Neutrophil (primary cell): Measurements from ENCODE around the gene TMEM101.
A peak's percentile ranks its signal among the peaks of the same experiment; 100 is the strongest.

Experiments used
- H3K27ac ChIP-seq: fragments of 200-600 bp; sonication (generic); 2 replicates; pipeline ENCODE4 v1.5.1; 2016; ENCODE audit warnings: mild to moderate bottlenecking, moderate library complexity
- H3K27me3 ChIP-seq: fragments of 200-600 bp; sonication (generic); 2 replicates; pipeline ENCODE4 v1.6.0; 2016; ENCODE audit warnings: mild to moderate bottlenecking
- H3K36me3 ChIP-seq: fragments of 200-600 bp; sonication (generic); 2 replicates; pipeline ENCODE4 v1.5.1; 2017
- H3K4me1 ChIP-seq, 2 experiments: fragments of 200-600 bp in 1 of 2; sonication (generic) in 1 of 2; 1 replicate in 1 of 2; 2 replicates in 1 of 2; pipeline versions ENCODE4 v1.5.1 to v1.6.1; 2013 to 2016; ENCODE audit warnings: low read depth in 1 of 2, low read length in 1 of 2, mild to moderate bottlenecking in 1 of 2, moderate library complexity in 1 of 2; ENCODE audit not compliant: control insufficient read depth in 1 of 2, insufficient read depth in 1 of 2
- H3K4me3 ChIP-seq, 2 experiments: fragments of 200-600 bp in 1 of 2; sonication (generic) in 1 of 2; 1 replicate in 1 of 2; 2 replicates in 1 of 2; pipeline ENCODE4 v1.5.1; 2013 to 2016; ENCODE audit warnings: low read depth in 1 of 2, low read length in 1 of 2, mild to moderate bottlenecking in 1 of 2, moderate library complexity in 1 of 2
- H3K9me3 ChIP-seq: fragments of 200-600 bp; sonication (generic); 2 replicates; pipeline ENCODE4 v1.5.1; 2016
- CTCF ChIP-seq: fragments of 200-600 bp; sonication (generic); IDR thresholded peaks from 2 replicates; pipeline ENCODE4 v1.5.1; 2016; ENCODE audit warnings: antibody characterized with exemption

The TMEM101 gene

DNA sequence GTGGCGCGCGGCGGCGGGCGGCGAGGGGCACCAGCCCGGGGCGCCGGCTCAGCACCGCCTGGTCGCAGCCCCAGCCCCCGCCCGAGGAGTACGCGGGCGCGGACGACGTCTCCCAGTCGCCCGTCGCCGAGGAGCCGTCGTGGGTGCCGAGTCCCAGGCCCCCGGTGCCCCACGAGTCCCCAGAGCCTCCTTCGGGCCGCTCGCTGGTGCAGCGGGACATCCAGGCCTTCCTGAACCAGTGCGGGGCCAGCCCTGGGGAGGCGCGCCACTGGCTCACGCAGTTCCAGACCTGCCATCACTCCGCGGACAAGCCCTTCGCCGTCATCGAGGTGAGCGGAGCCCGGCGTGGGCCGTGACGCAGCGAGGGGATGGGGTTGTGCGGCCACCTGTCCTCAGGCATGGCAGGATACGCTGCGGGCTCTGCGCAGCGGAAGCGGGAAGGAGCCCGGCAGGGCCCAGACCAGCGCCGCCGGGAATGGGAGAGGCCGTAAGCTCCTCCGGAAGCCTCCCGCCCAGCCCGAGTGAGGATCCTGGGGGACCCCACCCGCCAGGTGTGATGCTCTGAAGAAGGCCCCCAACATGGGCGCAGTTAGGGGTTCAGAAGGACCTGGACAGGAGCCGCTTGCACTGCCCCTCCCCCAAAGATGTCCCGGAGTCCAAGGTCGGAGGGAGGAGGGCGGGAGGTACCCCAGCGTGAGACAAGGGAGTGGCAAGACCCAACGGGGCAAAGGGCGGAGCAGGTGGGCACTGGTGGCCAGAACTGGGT, 9.8 kb downstream of the TMEM101 start:
- peaks cover 31 to 32% of the 10 kb centered on the region in 2 experiments for H3K4me1 ChIP-seq
- no peaks in the 10 kb centered on the region for H3K36me3 ChIP-seq
- H3K27ac ChIP-seq = no peak overlapping the region
- no peaks in the 10 kb centered on the region for H3K27me3 ChIP-seq
- no peaks in the 10 kb centered on the region for H3K9me3 ChIP-seq
- H3K4me3 ChIP-seq = peak overlapping the region; percentile 90 to 94
- TF ChIP-seq CTCF = no peak

- no peak for TF ChIP-seq CTCF
- Histone ChIP-seq H3K27me3 (no peaks in the 10 kb centered on the region), H3K4me3 (peak within 1 kb of the TSS; percentile 90 to 94), H3K4me1 (peaks cover 31 to 32% of the 10 kb centered on the region in 2 experiments), H3K27ac (no peak within 1 kb of the TSS), H3K9me3 (no peaks in the 10 kb centered on the region), H3K36me3 (no peaks in the 10 kb centered on the region)
These were observed 10.5 kb downstream of the TMEM101 start, which contains the start of gene NAGS for GRCh38 chr17:44004077-44004760. NAGS (plus strand) TSS chr17:44004622; CDS start chr17:44004664, 42 bp downstream.

GRCh38 chr17:44002141-44002848, 12.5 kb downstream of the TMEM101 start:
- Histone ChIP-seq H3K4me1 (peaks cover 22 to 24% of the 10 kb centered on the region in 2 experiments), H3K9me3 (no peaks in the 10 kb centered on the region), H3K27me3 (no peaks in the 10 kb centered on the region), H3K36me3 (no peaks in the 10 kb centered on the region), H3K27ac (no peak overlapping the region), H3K4me3 (no peak overlapping the region)
- no peak for TF ChIP-seq CTCF

DNA sequence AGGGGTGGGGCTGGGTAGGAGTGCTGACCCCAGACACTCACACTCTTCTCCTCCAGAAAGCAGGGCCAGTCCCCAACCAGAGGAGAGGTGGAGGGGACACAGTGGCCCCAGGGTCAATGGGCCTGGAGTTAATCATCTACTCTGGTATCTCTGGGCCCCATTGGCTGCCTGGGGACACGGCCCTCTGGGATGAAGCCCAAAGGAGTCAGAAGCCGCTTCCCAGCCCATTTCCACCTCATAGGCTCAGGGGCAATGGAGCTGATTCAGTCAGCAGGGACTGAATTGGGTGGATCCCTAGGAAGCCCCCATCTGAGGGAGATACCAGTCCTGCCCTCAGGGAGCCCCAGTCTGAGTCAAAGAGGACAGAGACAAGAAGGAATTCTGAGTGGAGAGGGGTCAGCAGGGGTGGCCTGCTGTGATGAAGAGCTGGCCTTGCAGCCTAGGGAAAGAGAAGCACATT, 13.3 kb downstream of the TMEM101 start:
- H3K4me3 ChIP-seq = no peak overlapping the region
- TF ChIP-seq CTCF = no peak
- H3K27me3 ChIP-seq = no peaks in the 10 kb centered on the region
- H3K36me3 ChIP-seq = no peaks in the 10 kb centered on the region
- no peaks in the 10 kb centered on the region for H3K9me3 ChIP-seq
- peaks cover 18 to 19% of the 10 kb centered on the region in 2 experiments for H3K4me1 ChIP-seq
- no peak overlapping the region for H3K27ac ChIP-seq

DNA sequence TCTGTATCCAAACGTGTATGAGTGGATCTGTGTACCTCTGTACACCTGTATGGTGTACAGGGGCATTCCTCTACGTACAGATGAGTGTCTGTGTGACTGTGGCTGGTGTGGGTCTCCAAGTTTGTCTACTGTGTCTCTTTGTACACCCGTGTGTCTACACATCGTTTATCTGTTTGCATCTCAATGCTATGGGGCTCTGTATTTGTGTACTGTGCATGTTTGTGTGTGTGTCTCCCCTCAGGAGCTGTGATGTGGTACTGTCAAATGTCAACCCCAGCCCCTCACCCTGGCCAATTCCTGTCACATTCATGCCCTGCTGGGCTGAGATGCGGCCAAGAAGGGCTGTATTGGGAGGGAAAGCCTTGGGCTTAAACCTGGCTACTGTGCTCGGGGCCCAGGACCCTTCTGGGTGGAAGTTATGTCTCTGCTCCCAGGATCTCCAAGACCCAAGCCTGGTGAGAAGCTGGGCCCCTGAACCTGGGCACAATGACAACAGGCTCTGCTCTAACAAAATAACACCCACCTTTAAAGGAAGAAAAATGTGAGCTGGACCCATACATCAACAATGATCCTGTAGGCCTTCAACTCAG, 13.8 kb downstream of the TMEM101 start:
- Histone ChIP-seq H3K4me3 (no peak overlapping the region), H3K4me1 (peaks cover 12 to 13% of the 10 kb centered on the region in 2 experiments), H3K27ac (no peak overlapping the region), H3K36me3 (no peaks in the 10 kb centered on the region), H3K9me3 (no peaks in the 10 kb centered on the region), H3K27me3 (no peaks in the 10 kb centered on the region)
- TF ChIP-seq CTCF = no peak
